Ectodermal cell (in vitro differentiated cells): ENCODE data around the gene TOP2A.
A peak's percentile ranks its signal among the peaks of the same experiment; 100 is the strongest.

ENCODE experiments used
- H3K27ac ChIP-seq: 2 replicates; pipeline ENCODE4 v1.7.0; 2013; ENCODE audit warnings: mild to moderate bottlenecking, low read depth, low read length; ENCODE audit not compliant: insufficient read depth, poor library complexity, severe bottlenecking
- H3K27me3 ChIP-seq: 2 replicates; pipeline ENCODE4 v1.7.0; 2013; ENCODE audit warnings: mild to moderate bottlenecking, low read length; ENCODE audit not compliant: insufficient read depth, control insufficient read depth, poor library complexity, severe bottlenecking
- H3K36me3 ChIP-seq: one replicate; pipeline ENCODE4 v1.7.0; 2013; ENCODE audit warnings: low read length; ENCODE audit not compliant: control insufficient read depth, insufficient read depth
- H3K4me1 ChIP-seq: one replicate; pipeline ENCODE4 v1.7.0; 2013; ENCODE audit warnings: low read length; ENCODE audit not compliant: control insufficient read depth, insufficient read depth
- H3K4me3 ChIP-seq: 2 replicates; pipeline ENCODE4 v1.7.0; 2013; ENCODE audit warnings: low read depth, low read length, control low read depth; ENCODE audit not compliant: insufficient read depth
- H3K9me3 ChIP-seq: 2 replicates; pipeline ENCODE4 v1.7.0; 2013; ENCODE audit warnings: mild to moderate bottlenecking, low read length, moderate library complexity; ENCODE audit not compliant: control insufficient read depth
- WGBS, 2 experiments: methylation state at CpG; one replicate each; pipeline ENCODE4 v1.1.7; 2013; ENCODE audit warnings: missing lambda C conversion rate in 2 of 2; 5-methylcytosine and 5-hydroxymethylcytosine counted together

TOP2A gene

GRCh38 chr17:40350689-40351358, 66.9 kb downstream of the TOP2A start:
- peaks cover 15% of the 10 kb centered on the region for H3K27me3 ChIP-seq
- WGBS, 2 experiments = 12 to 17% methylated on average over 15 to 17 of the region's 17 CpGs
- H3K27ac ChIP-seq = peak overlapping the region; percentile 79
- peaks cover 64% of the 10 kb centered on the region for H3K4me1 ChIP-seq
- H3K4me3 ChIP-seq = no peak overlapping the region
- no peaks in the 10 kb centered on the region for H3K36me3 ChIP-seq
- no peaks in the 10 kb centered on the region for H3K9me3 ChIP-seq

DNA sequence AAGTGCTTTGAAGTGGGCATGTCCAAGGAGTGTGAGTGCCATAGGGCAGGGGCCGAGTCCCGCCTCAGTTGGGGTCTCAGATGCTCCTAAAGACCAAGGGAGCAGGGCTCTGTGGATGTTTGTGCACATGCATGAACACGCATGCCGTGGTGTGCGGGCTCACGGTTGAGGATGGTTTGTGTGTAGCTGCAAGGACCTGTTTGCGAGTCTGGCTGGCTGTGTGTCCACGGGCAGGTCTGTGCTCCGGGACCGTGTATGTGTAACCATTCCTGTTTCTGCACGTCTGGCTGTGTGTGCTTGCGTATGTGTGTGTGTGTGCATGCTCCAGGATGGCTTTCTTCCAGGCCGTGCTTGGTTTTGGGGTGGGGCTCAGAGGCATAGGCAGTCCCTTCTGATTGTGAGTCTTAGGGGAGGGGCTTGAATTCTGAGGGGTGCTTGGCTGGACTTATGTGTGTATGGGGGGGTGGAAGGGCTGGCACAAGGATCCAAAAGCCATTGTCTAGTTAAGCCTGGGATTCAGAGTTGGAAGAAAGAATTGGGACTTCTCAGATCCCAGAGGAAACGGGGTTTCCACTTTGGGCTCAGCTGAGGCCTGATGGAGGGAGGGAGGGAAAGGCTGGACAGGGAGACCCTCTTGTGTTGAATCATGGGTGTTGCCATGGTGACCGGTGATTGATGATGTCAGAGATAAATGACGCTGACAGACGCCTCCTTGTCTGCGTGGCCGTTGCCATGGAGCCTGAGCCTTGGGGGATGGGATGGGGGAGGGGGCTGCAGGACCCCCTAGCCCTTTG, 67.6 kb downstream of the TOP2A start:
- 68 to 75% methylated on average over 19 of the region's 19 CpGs for WGBS, 2 experiments
- no peaks in the 10 kb centered on the region for H3K36me3 ChIP-seq
- H3K27ac ChIP-seq = peak overlapping the region; percentile 79
- no peaks in the 10 kb centered on the region for H3K9me3 ChIP-seq
- H3K27me3 ChIP-seq = peaks cover 22% of the 10 kb centered on the region
- H3K4me1 ChIP-seq = peaks cover 69% of the 10 kb centered on the region
- H3K4me3 ChIP-seq = no peak overlapping the region

DNA sequence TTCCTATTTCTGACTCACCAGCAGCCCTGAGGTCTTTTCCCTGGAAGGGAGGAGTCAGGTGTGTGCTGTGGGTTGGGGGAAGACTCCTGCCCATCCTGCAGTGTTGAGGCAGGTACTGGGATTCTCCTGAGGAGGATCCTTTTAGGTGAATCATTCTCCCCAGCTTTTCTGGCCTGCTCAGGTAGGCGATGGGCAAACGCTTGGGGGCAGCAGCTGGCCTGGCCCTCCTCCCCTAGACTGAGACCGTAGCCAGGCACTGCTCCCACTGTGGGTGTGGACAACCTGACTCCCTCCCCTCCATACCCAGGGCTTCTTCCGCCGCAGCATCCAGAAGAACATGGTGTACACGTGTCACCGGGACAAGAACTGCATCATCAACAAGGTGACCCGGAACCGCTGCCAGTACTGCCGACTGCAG, 68.2 kb downstream of the TOP2A start:
- H3K4me1 ChIP-seq = peaks cover 74% of the 10 kb centered on the region
- H3K27me3 ChIP-seq = peaks cover 28% of the 10 kb centered on the region
- no peak overlapping the region for H3K4me3 ChIP-seq
- 92 to 94% methylated on average over 10 of the region's 10 CpGs for WGBS, 2 experiments
- no peak overlapping the region for H3K27ac ChIP-seq
- no peaks in the 10 kb centered on the region for H3K36me3 ChIP-seq
- no peaks in the 10 kb centered on the region for H3K9me3 ChIP-seq

GRCh38 chr17:40348562-40349476, 68.9 kb downstream of the TOP2A start:
- 90 to 91% methylated on average over 17 of the region's 17 CpGs for WGBS, 2 experiments
- peaks cover 81% of the 10 kb centered on the region for H3K4me1 ChIP-seq
- no peaks in the 10 kb centered on the region for H3K36me3 ChIP-seq
- H3K9me3 ChIP-seq = no peaks in the 10 kb centered on the region
- H3K27me3 ChIP-seq = peaks cover 35% of the 10 kb centered on the region
- no peak overlapping the region for H3K4me3 ChIP-seq
- no peak overlapping the region for H3K27ac ChIP-seq

DNA sequence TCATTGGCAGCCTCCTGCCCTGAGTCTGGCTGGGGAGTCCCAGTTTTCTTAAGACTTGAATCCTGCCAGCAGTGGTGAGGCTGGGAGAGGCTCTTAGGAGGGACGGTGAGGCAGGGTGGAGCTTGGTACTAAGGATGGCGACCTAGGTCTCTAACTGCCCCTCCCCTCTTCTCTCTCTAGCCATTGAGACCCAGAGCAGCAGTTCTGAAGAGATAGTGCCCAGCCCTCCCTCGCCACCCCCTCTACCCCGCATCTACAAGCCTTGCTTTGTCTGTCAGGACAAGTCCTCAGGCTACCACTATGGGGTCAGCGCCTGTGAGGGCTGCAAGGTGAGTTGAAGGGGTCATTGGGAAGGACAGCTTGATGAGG, 69.6 kb downstream of the TOP2A start:
- no peaks in the 10 kb centered on the region for H3K36me3 ChIP-seq

DNA sequence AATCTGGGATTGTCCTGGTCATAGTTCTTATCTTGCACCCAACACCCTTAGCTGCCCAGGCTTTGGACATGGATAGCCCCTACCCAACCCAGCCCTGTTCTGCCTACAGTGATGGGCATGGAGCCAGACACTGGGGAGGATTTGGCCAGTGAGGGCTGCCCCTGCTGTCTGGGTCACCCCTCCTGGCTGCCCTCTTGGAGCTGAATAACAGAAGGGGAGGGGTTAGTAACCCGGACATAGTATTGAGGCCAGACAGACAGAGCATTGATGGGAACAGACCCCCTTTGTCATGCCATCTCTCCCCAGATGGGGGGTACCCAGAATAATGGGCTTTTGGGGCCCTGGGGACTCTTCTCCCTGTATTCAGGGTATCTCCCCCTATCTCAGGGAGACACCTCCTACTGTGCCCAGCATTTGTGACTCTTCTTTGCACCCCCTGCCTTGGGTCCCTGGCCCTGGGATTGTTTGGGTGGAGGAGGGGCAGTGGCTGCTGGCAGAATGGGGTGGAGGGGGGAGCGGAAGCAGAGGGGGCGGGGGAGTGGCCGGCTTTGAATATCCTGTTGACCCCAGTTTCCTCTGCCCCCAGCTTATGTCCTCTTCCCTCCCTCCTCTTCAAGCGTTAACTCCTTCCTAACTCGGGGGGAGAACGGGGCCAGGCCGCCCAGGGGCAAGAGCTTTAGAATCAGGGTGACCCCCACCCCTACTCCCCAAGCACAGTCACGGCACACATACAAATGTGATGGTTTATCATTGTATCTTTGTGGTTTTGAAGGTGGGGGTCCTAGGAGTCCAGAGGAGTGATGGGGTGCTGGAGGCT, 70.2 kb downstream of the TOP2A start:
- WGBS, 2 experiments = 28 to 33% methylated on average over 8 of the region's 9 CpGs
- Histone ChIP-seq H3K4me3 (no peak overlapping the region), H3K36me3 (no peaks in the 10 kb centered on the region), H3K27ac (no peak overlapping the region), H3K9me3 (no peaks in the 10 kb centered on the region), H3K27me3 (peaks cover 48% of the 10 kb centered on the region), H3K4me1 (peaks cover 94% of the 10 kb centered on the region)

More for the DNA sequence above, 69.6 kb downstream of the TOP2A start:
- Histone ChIP-seq H3K4me1 (peaks cover 88% of the 10 kb centered on the region), H3K27me3 (peaks cover 42% of the 10 kb centered on the region), H3K9me3 (no peaks in the 10 kb centered on the region), H3K4me3 (no peak overlapping the region), H3K27ac (no peak overlapping the region)
- WGBS, 2 experiments = 17 to 20% methylated on average over 5 of the region's 5 CpGs

- Histone ChIP-seq H3K4me3 (no peak overlapping the region), H3K27ac (no peak overlapping the region), H3K36me3 (no peaks in the 10 kb centered on the region), H3K4me1 (peaks cover 90% of the 10 kb centered on the region), H3K27me3 (peaks cover 55% of the 10 kb centered on the region), H3K9me3 (no peaks in the 10 kb centered on the region)
- WGBS, 2 experiments = 71 to 82% methylated on average over 1 of the region's 1 CpG
Measured at GRCh38 chr17:40346765-40347158, 70.9 kb downstream of the TOP2A start.

DNA sequence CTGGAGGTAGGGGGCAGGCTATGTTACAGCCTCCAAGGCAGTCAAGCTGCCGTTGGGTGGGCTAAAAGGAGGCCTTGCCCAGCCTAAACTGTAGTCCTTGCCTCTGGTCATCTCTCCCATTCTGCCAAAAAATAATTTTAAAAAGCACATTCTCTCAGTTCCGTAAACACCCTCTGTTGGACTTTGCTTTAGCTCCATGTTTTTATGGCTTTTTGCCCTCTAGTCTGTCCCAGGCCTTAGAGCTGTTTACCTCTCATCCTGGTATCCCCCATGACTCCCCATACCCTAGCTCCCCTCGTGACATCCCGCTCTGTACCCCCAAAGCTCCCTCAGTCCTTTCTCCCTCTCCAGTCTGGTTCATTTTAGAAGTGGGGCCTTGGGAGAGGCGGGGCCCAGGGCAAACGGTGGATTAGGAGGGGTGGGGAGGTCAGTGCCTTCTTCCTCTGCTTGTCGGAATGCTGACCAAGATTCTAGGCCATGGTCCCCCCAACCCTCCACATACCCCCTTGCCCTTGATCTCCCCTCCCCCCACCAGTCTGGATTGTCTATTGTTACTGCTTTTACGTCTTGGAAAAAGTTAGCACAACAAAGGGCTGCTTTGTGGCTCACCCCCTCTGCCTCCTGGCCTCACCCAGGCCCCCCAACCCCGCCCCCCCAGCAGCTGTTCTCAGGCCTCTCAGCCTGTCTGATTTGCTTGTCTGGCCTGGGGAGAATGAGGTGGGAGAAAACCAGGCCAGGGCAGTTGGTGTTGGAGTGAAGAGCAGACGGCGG, 71.5 kb downstream of the TOP2A start:
- Histone ChIP-seq H3K27me3 (peaks cover 57% of the 10 kb centered on the region), H3K9me3 (no peaks in the 10 kb centered on the region), H3K4me3 (no peak overlapping the region), H3K4me1 (peaks cover 85% of the 10 kb centered on the region), H3K36me3 (no peaks in the 10 kb centered on the region), H3K27ac (no peak overlapping the region)
- WGBS, 2 experiments = 38 to 49% methylated on average over 7 to 11 of the region's 11 CpGs
